ENCODE measurements around the gene PPP4R3A.

- TF ChIP-seq POLR2A (IDR thresholded peaks at IDR 0.05) (no peak), CTCF (IDR thresholded peaks at IDR 0.05) (peak; percentile 98 to 100 (median 100))
These were observed 91.6 kb downstream of the PPP4R3A start for GRCh38 chr14:91418387-91419043.

Data from esophagus squamous epithelium (tissue), 4 donors.